Measurements from ENCODE around the gene MDP1.

MDP1 gene

GRCh38 chr14:24179961-24180796, 35.7 kb downstream of the MDP1 start:
- no peak for DNase-seq

DNA sequence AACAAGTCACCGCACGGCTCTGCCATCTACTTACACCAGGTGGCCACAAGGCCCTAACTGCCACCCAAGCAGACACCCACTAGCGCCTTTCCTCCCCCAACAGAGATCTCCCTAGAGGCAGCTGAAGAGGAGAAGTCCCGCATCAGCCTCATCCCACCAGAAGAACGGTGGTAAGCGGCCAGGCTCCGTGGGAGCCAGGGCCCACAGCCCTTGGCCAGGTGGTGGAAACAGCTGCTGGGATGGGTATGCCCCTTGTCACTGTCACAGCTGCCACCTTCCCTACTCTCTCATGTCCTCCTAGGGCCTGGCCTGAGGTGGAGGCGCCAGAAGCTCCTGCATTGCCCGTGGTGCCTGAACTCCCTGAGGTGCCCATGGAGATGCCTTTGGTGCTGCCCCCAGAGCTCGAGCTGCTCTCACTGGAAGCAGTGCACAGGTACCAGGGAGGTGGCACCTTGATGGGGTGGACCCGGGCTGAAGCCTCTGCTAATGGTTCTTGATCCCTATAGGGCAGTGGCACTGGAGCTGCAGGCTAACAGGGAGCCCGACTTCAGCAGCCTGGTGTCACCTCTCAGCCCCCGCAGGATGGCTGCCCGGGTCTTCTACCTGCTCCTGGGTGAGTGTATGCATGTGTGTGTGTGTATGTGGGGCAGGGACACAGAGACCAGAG, 36.4 kb downstream of the MDP1 start:
- no peak for DNase-seq

DNA sequence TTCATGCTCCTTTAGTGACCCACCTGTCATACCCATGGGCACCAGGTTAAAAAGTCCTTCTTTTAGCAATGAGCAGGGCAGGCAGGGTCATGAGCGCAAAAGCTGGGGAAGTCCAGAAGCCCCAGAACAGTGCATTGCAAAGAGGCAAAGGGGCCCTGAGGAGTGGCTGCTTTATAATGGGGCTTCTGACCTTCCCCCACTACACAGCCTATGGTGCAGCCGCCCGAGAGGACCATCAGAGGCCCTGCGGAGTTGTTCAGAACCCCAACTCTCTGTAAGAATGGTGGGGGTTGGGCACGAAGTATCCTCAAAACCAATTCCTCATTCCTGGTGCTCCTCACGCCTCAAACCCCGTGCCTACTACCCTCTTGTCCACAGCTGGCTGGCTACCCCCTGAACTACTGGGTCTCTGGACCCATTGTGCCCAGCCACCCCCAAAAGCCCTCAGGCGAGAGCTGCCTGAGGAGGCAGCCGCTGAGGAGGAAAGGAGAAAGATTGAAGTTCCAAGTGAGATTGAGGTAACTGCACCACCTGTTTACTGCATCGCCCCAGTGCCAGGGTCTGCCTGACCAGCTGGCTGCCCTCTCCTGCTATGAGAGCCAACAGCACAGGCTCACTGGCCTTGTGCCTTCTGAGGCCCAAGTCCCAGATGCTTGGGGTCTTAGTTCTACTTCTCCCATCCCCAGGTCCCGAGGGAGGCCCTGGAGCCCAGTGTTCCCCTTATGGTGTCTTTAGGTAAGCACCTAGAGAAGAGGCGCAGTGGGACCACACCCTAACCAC, 37.3 kb downstream of the MDP1 start:
- DNase-seq = no peak

DNA sequence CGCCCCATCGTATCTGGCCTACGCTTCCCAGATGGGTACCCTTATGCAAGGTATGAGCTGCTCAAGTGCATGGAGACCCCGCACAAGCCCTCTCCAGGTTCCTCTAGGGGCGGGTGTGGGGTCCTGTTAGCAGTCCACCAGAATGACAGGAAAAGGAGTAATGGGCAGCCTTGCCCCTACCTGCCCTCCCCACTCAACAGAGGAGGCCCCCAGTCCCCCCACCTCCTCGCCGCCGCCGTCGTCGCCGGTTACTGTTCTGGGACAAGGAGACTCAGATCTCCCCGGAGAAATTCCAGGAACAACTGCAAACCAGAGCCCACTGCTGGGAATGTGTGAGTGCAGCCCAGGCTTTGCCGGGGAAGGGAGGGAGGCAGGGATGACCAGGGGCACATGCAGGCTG, 38.0 kb downstream of the MDP1 start:
- DNase-seq = no peak

GRCh38 chr14:24177041-24177825, 38.6 kb downstream of the MDP1 start:
- DNase-seq = no peak

- no peak for DNase-seq
Measured at GRCh38 chr14:24176599-24176998, 39.3 kb downstream of the MDP1 start.

DNA sequence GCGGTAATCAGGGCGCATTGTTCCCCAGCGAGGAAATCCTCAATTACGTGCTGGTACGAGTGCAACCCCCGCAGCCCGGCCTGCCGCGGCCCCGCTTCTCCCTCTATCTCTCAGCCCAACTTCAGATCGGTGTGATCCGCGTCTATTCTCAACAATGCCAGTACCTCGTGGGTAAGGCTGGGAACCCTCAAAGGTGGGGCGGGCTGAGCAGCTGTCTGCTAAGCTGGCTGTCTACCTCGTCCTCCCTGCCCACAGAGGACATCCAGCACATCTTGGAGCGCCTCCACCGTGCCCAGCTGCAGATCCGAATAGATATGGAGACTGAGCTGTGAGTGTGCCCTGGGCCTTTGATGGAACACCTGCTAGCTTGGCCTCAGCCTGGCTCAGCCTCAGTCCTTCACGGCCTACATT, 43.0 kb downstream of the MDP1 start:
- no peak for DNase-seq

DNA sequence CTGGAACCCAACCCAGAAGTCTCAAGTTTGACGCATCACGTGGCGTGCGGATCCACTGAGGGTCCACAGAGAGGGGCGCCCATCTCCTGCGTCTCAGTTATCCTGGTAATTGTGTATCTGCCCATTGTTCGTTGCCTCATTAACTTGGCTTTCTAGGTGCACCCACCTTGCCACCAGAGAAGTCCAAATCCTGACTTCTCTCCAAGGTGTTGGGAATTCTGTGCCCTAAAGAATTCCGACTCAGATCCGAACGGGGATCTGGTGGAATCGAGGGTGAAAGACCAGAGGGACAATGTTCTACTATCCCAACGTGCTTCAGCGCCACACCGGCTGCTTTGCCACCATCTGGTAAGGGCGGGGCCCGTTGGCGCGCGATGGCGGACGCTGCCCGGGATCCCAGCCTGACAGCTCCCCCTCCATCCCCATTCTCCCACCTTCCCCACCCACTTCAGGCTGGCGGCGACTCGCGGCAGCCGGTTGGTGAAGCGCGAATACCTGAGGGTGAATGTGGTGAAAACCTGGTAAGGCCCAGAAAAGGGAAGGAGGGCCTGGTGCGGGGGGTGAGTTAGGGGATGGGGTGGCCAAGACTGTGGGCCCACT, 43.5 kb downstream of the MDP1 start:
- no peak for DNase-seq

DNA sequence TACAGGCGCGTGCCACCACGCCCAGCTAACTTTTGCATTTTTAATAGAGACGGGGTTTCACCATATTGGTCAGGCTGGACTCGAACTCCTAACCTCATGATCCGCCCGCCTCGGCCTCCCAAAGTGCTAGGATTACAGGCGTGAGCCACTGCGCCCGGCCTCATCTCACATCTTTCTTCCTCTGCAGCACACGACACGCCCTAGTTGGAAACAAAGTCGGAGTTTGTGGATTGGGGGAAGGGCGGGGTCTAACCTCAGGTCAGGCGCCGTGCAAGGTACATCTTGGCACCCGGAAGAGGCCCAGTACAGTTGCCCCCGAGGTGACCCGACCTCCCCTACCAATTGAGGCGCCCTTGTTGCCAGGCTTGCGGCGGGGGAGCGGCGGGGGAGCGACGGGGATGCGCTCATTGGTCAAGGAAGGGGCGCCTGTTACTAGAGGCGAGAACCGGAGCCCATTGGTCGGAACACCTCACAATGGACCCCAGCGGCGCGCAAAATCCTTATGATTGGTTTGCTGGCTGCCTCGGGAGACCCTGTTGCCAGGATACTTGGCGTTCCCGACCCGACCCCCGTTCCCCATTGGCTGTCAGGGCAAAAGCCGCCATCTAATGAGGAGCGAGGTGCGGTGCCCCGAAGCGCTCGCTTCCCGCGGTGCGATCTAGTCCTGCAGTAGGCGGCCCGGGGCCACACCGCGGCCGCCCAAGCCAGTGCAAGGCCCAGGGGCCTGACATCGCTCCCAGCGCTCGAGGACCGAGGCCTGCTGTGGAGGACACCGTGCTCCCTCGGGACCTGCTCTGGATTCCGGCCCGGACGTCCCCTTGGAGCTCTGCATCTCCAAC, 44.2 kb downstream of the MDP1 start, which contains the start of gene REC8:
Gene REC8 (plus strand): TSS at position 659 of the 839 bp plus-strand sequence. CDS start 473 bp downstream, outside the sequence.
- peak; percentile 67 to 73 for DNase-seq

GRCh38 chr14:24167469-24168114, 48.3 kb downstream of the MDP1 start:
- DNase-seq = no peak

DNA sequence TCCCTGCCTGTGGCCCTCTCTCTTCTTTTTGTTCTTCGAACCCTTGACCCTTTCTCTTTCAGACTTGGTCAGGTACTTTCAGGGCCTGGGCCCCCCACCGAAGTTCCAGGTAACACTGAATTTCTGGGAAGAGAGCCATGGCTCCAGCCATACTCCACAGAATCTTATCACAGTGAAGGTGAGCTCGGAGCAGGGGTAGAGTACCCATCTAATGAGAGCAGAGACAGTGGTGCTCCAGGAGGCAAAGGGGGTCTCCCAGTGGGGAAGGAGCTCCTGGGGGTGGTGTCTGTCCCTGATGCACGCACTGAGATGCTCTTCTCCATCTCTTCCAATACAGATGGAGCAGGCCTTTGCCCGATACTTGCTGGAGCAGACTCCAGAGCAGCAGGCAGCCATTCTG, 50.1 kb downstream of the MDP1 start:
- DNase-seq = no peak

GRCh38 chr14:24164518-24164991, 51.3 kb downstream of the MDP1 start:
- no peak for DNase-seq
